ENCODE results near the gene MORF4L1.

GRCh38 chr15:78873793-78874765, 1.4 kb downstream of the MORF4L1 start:
- TF ChIP-seq TCF7 (IDR thresholded peaks at IDR 0.05; ENCODE audit: borderline replicate concordance) = no peak
- TF ChIP-seq CBFB (IDR thresholded peaks at IDR 0.05; ENCODE audit: low read depth) = no peak
- TF ChIP-seq CTCF (IDR thresholded peaks at IDR 0.05 in 2 of 3, conservative IDR thresholded peaks at IDR 0.05 in 1 of 3; ENCODE audit: control insufficient read depth in 2 of 3, extremely low read depth in 1 of 3, insufficient read depth in 1 of 3, low read depth in 3 of 3, low read length in 3 of 3) = no peak; a peak in 1 of 6 replicates
- TF ChIP-seq SUZ12 (IDR thresholded peaks at IDR 0.05; ENCODE audit: unreplicated experiment) = no peak

All from GM12878 (cell line).